Fibroblast of lung (primary cell): Measurements from ENCODE around the gene OR2T27. TPM values are rescaled to one million over a fixed set of nuclear protein-coding genes. Genes with fewer than 3 reads are reported as not detected.

Experiments
- DNase-seq, 2 donors: peaks; one replicate each; pipeline versions ENCODE4 v3.0.0 to v3.0.0-alpha.2; 2010; ENCODE audit warnings: low read depth in 2 of 2
- H2AFZ ChIP-seq: 2 replicates; pipeline ENCODE4 v1.5.1; 2012; ENCODE audit warnings: low read length, control low read depth, inconsistent platforms
- H3K27ac ChIP-seq: 2 replicates; pipeline ENCODE4 v1.5.1; 2011; ENCODE audit warnings: low read length, control low read depth; ENCODE audit not compliant: insufficient read depth
- H3K27me3 ChIP-seq: 2 replicates; pipeline ENCODE4 v1.5.1; 2011; ENCODE audit warnings: mild to moderate bottlenecking, low read length; ENCODE audit not compliant: control insufficient read depth, insufficient read depth
- H3K36me3 ChIP-seq: 2 replicates; pipeline ENCODE4 v1.5.1; 2011; ENCODE audit warnings: low read length; ENCODE audit not compliant: control insufficient read depth, insufficient read depth
- H3K4me1 ChIP-seq: 2 replicates; pipeline ENCODE4 v1.5.1; 2011; ENCODE audit warnings: low read length; ENCODE audit not compliant: control insufficient read depth, insufficient read depth; ENCODE audit errors: extremely low read depth
- H3K4me2 ChIP-seq: 2 replicates; pipeline ENCODE4 v1.5.1; 2011; ENCODE audit warnings: low read length, control low read depth; ENCODE audit not compliant: insufficient read depth; ENCODE audit errors: extremely low read depth
- H3K4me3 ChIP-seq, 4 experiments: fragments of 200-600 bp in 1 of 4; sonication (generic) in 1 of 4; replicated peaks in 1 of 4; 2 replicates each; pipeline ENCODE4 v1.5.1; 2011 to 2016; ENCODE audit warnings: low read length in 4 of 4, low read depth in 3 of 4, mild to moderate bottlenecking in 3 of 4, control low read depth in 2 of 4, inconsistent platforms in 1 of 4, mixed read lengths in 1 of 4; ENCODE audit not compliant: insufficient read depth in 1 of 4; ENCODE audit errors: control extremely low read depth in 1 of 4
- H3K79me2 ChIP-seq: 2 replicates; pipeline ENCODE4 v1.5.1; 2012; ENCODE audit warnings: mild to moderate bottlenecking, low read length, inconsistent platforms; ENCODE audit not compliant: control insufficient read depth, insufficient read depth
- H3K9ac ChIP-seq: 2 replicates; pipeline ENCODE4 v1.5.1; 2011; ENCODE audit warnings: mild to moderate bottlenecking, low read length, control low read depth; ENCODE audit not compliant: insufficient read depth
- H3K9me3 ChIP-seq: 2 replicates; pipeline ENCODE4 v1.5.1; 2012; ENCODE audit warnings: low read depth, low read length; ENCODE audit not compliant: control insufficient read depth, insufficient read depth
- H4K20me1 ChIP-seq: 2 replicates; pipeline ENCODE4 v1.5.1; 2011; ENCODE audit warnings: low read length; ENCODE audit not compliant: control insufficient read depth, insufficient read depth; ENCODE audit errors: extremely low read depth
- CTCF ChIP-seq, 2 donors: IDR thresholded peaks in 1 of 2; conservative IDR thresholded peaks in 1 of 2; 1 replicate in 1 of 2; 2 replicates in 1 of 2; pipeline ENCODE4 v1.5.1; 2011 to 2012; ENCODE audit warnings: low read length in 2 of 2, control low read depth in 1 of 2, inconsistent platforms in 1 of 2, low read depth in 1 of 2, mild to moderate bottlenecking in 1 of 2
- EZH2 ChIP-seq: IDR thresholded peaks from 2 replicates; pipeline ENCODE4 v1.5.1; 2012; ENCODE audit warnings: low read length, control low read depth, mild to moderate bottlenecking; ENCODE audit errors: missing control alignments
- polyA plus RNA-seq, 2 donors: library from polyadenylated mRNA; depleted of rRNA in 1 of 2; stranded (reverse) in 1 of 2; unstranded in 1 of 2; fragments of >200 nt; gene quantifications; 2 replicates each; pipeline ENCODE4 v1.2.1, GENCODE V29; 2011 to 2012; ENCODE audit warnings: missing spikeins in 1 of 2
- total RNA-seq: library from RNA; depleted of rRNA; stranded (reverse); fragments of >200 nt; gene quantifications from 2 replicates; pipeline ENCODE4 v1.2.1, GENCODE V29; 2014

OR2T27 gene
- total and polyA plus RNA-seq, 2 donors (not counting 1 experiment from before 2014, with no cell fraction given), result not detected

GRCh38 chr1:248625971-248626370 is 29.4 kb downstream of the OR2T27 start:
- no peak for DNase-seq
- Histone ChIP-seq H3K79me2 (no peaks in the 10 kb centered on the region), H4K20me1 (no peaks in the 10 kb centered on the region)

GRCh38 chr1:248625166-248625565 is 30.2 kb downstream of the OR2T27 start:
- Histone ChIP-seq H3K36me3 (no peaks in the 10 kb centered on the region), H3K4me3 (no peak overlapping the region), H3K79me2 (no peaks in the 10 kb centered on the region), H4K20me1 (no peaks in the 10 kb centered on the region), H3K9ac (no peak overlapping the region), H3K4me2 (no peak overlapping the region), H2AFZ (no peak overlapping the region), H3K9me3 (no peaks in the 10 kb centered on the region), H3K27me3 (no peaks in the 10 kb centered on the region), H3K4me1 (no peaks in the 10 kb centered on the region), H3K27ac (no peak overlapping the region)
- TF ChIP-seq EZH2 (no peak), CTCF (conservative IDR thresholded peaks at IDR 0.05 in 1 of 2, IDR thresholded peaks at IDR 0.05 in 1 of 2; ENCODE audit: low read depth in 1 of 2, low read length in 2 of 2) (no peak)
- no peak for DNase-seq

More at GRCh38 chr1:248625971-248626370, 29.4 kb downstream of the OR2T27 start:
- H3K27me3 ChIP-seq, result no peaks in the 10 kb centered on the region
- H3K4me3 ChIP-seq, result no peak overlapping the region
- no peak overlapping the region for H3K9ac ChIP-seq
- no peaks in the 10 kb centered on the region for H3K9me3 ChIP-seq
- no peaks in the 10 kb centered on the region for H3K4me1 ChIP-seq
- H3K27ac ChIP-seq, result no peak overlapping the region
- no peak overlapping the region for H3K4me2 ChIP-seq
- no peak overlapping the region for H2AFZ ChIP-seq
- no peak for TF ChIP-seq CTCF (conservative IDR thresholded peaks at IDR 0.05 in 1 of 2, IDR thresholded peaks at IDR 0.05 in 1 of 2; ENCODE audit: low read depth in 1 of 2, low read length in 2 of 2)
- no peak for TF ChIP-seq EZH2
- no peaks in the 10 kb centered on the region for H3K36me3 ChIP-seq

GRCh38 chr1:248622570-248623001 is 32.7 kb downstream of the OR2T27 start:
- DNase-seq, result peak in 1 of 2 donors; percentile 0
- H3K27ac ChIP-seq, result no peak overlapping the region
- no peaks in the 10 kb centered on the region for H3K9me3 ChIP-seq
- H3K36me3 ChIP-seq, result no peaks in the 10 kb centered on the region
- H3K4me1 ChIP-seq, result no peaks in the 10 kb centered on the region
- no peak overlapping the region for H3K9ac ChIP-seq
- no peak overlapping the region for H3K4me2 ChIP-seq
- no peaks in the 10 kb centered on the region for H4K20me1 ChIP-seq
- H3K27me3 ChIP-seq, result no peaks in the 10 kb centered on the region
- no peak overlapping the region for H3K4me3 ChIP-seq
- TF ChIP-seq CTCF (conservative IDR thresholded peaks at IDR 0.05 in 1 of 2, IDR thresholded peaks at IDR 0.05 in 1 of 2; ENCODE audit: low read depth in 1 of 2, low read length in 2 of 2) (peak; percentile 6 to 19), EZH2 (no peak)
- no peak overlapping the region for H2AFZ ChIP-seq
- H3K79me2 ChIP-seq, result no peaks in the 10 kb centered on the region
